Neural cell (in vitro differentiated cells): ENCODE measurements around the gene RNASE11. TPM values are rescaled to one million over a fixed set of nuclear protein-coding genes. Genes with fewer than 3 reads are reported as not detected.

Experiments
- H2AFZ ChIP-seq: fragments of 200-600, 300-800 bp; sonication (generic), shearing (Covaris generic); 2 replicates; pipeline ENCODE4 v1.6.0; 2014; ENCODE audit warnings: low read depth, mild to moderate bottlenecking, antibody characterized with exemption, low read length, moderate library complexity
- H3F3A ChIP-seq: fragments of 200-600 bp; shearing (Covaris generic); 2 replicates; pipeline ENCODE4 v1.6.1; 2016; ENCODE audit warnings: mild to moderate bottlenecking, moderate library complexity, mixed read lengths, antibody characterized with exemption, low read length; ENCODE audit not compliant: insufficient read depth, poor library complexity, severe bottlenecking
- H3K27ac ChIP-seq: fragments of 200-600, 300-800 bp; sonication (generic), shearing (Covaris generic); 2 replicates; pipeline ENCODE4 v1.5.1; 2014; ENCODE audit warnings: mild to moderate bottlenecking, low read length, moderate library complexity
- H3K27me3 ChIP-seq: fragments of 300-800, 200-600 bp; sonication (generic), shearing (Covaris generic); 2 replicates; pipeline ENCODE4 v1.6.0; 2014; ENCODE audit warnings: mild to moderate bottlenecking, low read depth, low read length, moderate library complexity; ENCODE audit not compliant: insufficient read depth
- H3K36me3 ChIP-seq: fragments of 300-800, 200-600 bp; sonication (generic), shearing (Covaris generic); 2 replicates; pipeline ENCODE4 v1.5.1; 2014; ENCODE audit warnings: mild to moderate bottlenecking, antibody characterized with exemption, low read length, moderate library complexity; ENCODE audit not compliant: insufficient read depth
- H3K4me2 ChIP-seq: fragments of 300-800, 200-600 bp; sonication (generic), shearing (Covaris generic); 2 replicates; pipeline ENCODE4 v1.6.0; 2014; ENCODE audit warnings: mild to moderate bottlenecking, low read length
- H3K4me3 ChIP-seq: fragments of 300-800, 200-600 bp; sonication (generic), shearing (Covaris generic); 2 replicates; pipeline ENCODE4 v1.5.1; 2014; ENCODE audit warnings: mild to moderate bottlenecking, low read length, moderate library complexity
- H3K79me2 ChIP-seq: fragments of 200-600 bp; shearing (Covaris generic); replicated peaks from 2 replicates; pipeline ENCODE4 v1.6.0; 2014; ENCODE audit warnings: mild to moderate bottlenecking, low read length, moderate library complexity; ENCODE audit not compliant: insufficient read depth
- H3K9ac ChIP-seq: fragments of 300-800, 200-600 bp; sonication (generic), shearing (Covaris generic); 2 replicates; pipeline ENCODE4 v1.6.1; 2016; ENCODE audit warnings: mild to moderate bottlenecking, low read length, mixed read lengths
- H3K9me2 ChIP-seq: fragments of 200-600 bp; shearing (Covaris generic); 2 replicates; pipeline ENCODE4 v1.6.1; 2016; ENCODE audit warnings: mild to moderate bottlenecking, low read length, mixed read lengths; ENCODE audit not compliant: insufficient read depth
- H3K9me3 ChIP-seq: fragments of 200-600, 300-800 bp; sonication (generic), shearing (Covaris generic); 2 replicates; pipeline ENCODE4 v1.6.1; 2016; ENCODE audit warnings: mild to moderate bottlenecking, mixed run types, low read length, moderate library complexity, mixed read lengths
- H4K20me1 ChIP-seq: fragments of 200-600 bp; shearing (Covaris generic); 2 replicates; pipeline ENCODE4 v1.6.1; 2016; ENCODE audit warnings: mild to moderate bottlenecking, mixed run types; ENCODE audit not compliant: insufficient read depth
- CTCF ChIP-seq: fragments of 450-650 bp; IDR thresholded peaks from 2 replicates; pipeline ENCODE4 v1.5.1; 2014; ENCODE audit warnings: antibody characterized with exemption, mild to moderate bottlenecking, moderate library complexity; ENCODE audit not compliant: poor library complexity, severe bottlenecking
- EP300 ChIP-seq: fragments of 450-650 bp; conservative IDR thresholded peaks from 2 replicates; pipeline ENCODE4 v1.6.1; 2014; ENCODE audit warnings: antibody characterized with exemption, mild to moderate bottlenecking, moderate library complexity; ENCODE audit not compliant: poor library complexity, severe bottlenecking
- EZH2 ChIP-seq: fragments of 200-600, 300-800 bp; shearing (Covaris generic), sonication (generic); IDR thresholded peaks from 2 replicates; pipeline ENCODE4 v1.6.1; 2014; ENCODE audit warnings: antibody characterized with exemption, low read length, borderline replicate concordance, mild to moderate bottlenecking; ENCODE audit not compliant: insufficient read depth, poor library complexity, severe bottlenecking
- MXI1 ChIP-seq: fragments of 450-650 bp; conservative IDR thresholded peaks from 2 replicates; pipeline ENCODE4 v1.6.1; 2014; ENCODE audit warnings: antibody characterized with exemption, mild to moderate bottlenecking; ENCODE audit not compliant: poor library complexity, severe bottlenecking
- POLR2AphosphoS5 ChIP-seq: IDR thresholded peaks from 2 replicates; pipeline ENCODE4 v1.6.1; 2012
- RAD21 ChIP-seq: fragments of 450-650 bp; conservative IDR thresholded peaks from 2 replicates; pipeline ENCODE4 v1.6.1; 2014; ENCODE audit warnings: antibody characterized with exemption, mild to moderate bottlenecking, moderate library complexity
- SMC3 ChIP-seq: fragments of 450-650 bp; conservative IDR thresholded peaks from 2 replicates; pipeline ENCODE4 v1.6.1; 2014; ENCODE audit warnings: antibody characterized with exemption, mild to moderate bottlenecking, moderate library complexity; ENCODE audit not compliant: poor library complexity
- TAF1 ChIP-seq: IDR thresholded peaks from 2 replicates; pipeline ENCODE4 v1.6.1; 2012; ENCODE audit warnings: low read depth
- polyA plus RNA-seq: library from polyadenylated mRNA; depleted of rRNA; stranded (reverse); fragments of >200 nt; gene quantifications from 2 replicates; pipeline ENCODE4 v1.2.3, GENCODE V29; 2014
- TF ChIP-seq, protein P1 (sequence below): IDR thresholded peaks from 2 replicates; pipeline ENCODE4 v1.6.1; 2012; ENCODE audit warnings: borderline replicate concordance

The RNASE11 gene
- polyA plus RNA-seq, 1 donor from 2014 or later: not detected

- H3K27me3 ChIP-seq: peaks cover 66% of the 10 kb centered on the region
- no peak overlapping the region for H2AFZ ChIP-seq
Observed at GRCh38 chr14:20623798-20624197, 36.0 kb upstream of the RNASE11 start.

DNA sequence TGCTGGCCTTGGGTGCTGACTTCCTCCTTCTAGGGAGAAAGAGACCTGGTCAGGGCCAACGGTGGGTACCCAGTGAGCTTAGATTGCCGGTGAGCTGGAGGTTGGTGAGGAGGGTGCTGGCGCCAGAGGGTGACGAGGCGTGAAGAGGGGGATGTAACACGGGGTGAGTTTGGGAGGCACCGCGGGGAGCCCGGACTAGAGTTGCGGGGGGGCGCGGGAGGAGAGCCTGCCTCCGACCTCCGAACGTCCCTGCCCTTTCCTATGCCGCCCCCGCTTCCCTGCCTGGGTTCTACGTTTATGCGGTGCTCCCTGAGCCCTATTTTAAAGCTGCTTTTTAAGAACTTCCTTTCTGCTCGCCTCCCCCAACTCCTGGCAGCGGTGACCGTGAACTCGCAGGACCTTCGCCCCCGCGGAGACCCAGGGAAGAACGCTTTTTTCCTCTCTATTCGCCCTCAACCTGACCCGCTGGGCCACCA lies 35.1 kb upstream of the RNASE11 start:
- peaks cover 57% of the 10 kb centered on the region for H3K27me3 ChIP-seq

More at GRCh38 chr14:20623798-20624197, 36.0 kb upstream of the RNASE11 start:
- H3K4me2 ChIP-seq: no peak overlapping the region
- H3K9me2 ChIP-seq: no peaks in the 10 kb centered on the region
- H3K36me3 ChIP-seq: no peaks in the 10 kb centered on the region
- H3K4me3 ChIP-seq: no peak overlapping the region
- no peaks in the 10 kb centered on the region for H3K79me2 ChIP-seq
- no peaks in the 10 kb centered on the region for H3F3A ChIP-seq
- H4K20me1 ChIP-seq: no peaks in the 10 kb centered on the region
- no peak overlapping the region for H3K27ac ChIP-seq
- H3K9ac ChIP-seq: no peak overlapping the region
- TF ChIP-seq POLR2AphosphoS5 (no peak), TAF1 (no peak), MXI1 (no peak), EP300 (no peak), SMC3 (no peak), EZH2 (no peak), CTCF (no peak), RAD21 (no peak)
- TF ChIP-seq, protein P1, sequence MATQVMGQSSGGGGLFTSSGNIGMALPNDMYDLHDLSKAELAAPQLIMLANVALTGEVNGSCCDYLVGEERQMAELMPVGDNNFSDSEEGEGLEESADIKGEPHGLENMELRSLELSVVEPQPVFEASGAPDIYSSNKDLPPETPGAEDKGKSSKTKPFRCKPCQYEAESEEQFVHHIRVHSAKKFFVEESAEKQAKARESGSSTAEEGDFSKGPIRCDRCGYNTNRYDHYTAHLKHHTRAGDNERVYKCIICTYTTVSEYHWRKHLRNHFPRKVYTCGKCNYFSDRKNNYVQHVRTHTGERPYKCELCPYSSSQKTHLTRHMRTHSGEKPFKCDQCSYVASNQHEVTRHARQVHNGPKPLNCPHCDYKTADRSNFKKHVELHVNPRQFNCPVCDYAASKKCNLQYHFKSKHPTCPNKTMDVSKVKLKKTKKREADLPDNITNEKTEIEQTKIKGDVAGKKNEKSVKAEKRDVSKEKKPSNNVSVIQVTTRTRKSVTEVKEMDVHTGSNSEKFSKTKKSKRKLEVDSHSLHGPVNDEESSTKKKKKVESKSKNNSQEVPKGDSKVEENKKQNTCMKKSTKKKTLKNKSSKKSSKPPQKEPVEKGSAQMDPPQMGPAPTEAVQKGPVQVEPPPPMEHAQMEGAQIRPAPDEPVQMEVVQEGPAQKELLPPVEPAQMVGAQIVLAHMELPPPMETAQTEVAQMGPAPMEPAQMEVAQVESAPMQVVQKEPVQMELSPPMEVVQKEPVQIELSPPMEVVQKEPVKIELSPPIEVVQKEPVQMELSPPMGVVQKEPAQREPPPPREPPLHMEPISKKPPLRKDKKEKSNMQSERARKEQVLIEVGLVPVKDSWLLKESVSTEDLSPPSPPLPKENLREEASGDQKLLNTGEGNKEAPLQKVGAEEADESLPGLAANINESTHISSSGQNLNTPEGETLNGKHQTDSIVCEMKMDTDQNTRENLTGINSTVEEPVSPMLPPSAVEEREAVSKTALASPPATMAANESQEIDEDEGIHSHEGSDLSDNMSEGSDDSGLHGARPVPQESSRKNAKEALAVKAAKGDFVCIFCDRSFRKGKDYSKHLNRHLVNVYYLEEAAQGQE: no peak
- H3K9me3 ChIP-seq: no peaks in the 10 kb centered on the region

More for the DNA sequence above, 35.1 kb upstream of the RNASE11 start:
- Histone ChIP-seq H3K9me2 (no peaks in the 10 kb centered on the region), H3K27ac (no peak overlapping the region), H3K4me2 (no peak overlapping the region), H3K36me3 (no peaks in the 10 kb centered on the region), H2AFZ (no peak overlapping the region), H3K4me3 (no peak overlapping the region), H3F3A (no peaks in the 10 kb centered on the region), H3K79me2 (no peaks in the 10 kb centered on the region), H4K20me1 (no peaks in the 10 kb centered on the region), H3K9ac (no peak overlapping the region), H3K9me3 (no peaks in the 10 kb centered on the region)
- TF ChIP-seq CTCF (no peak), POLR2AphosphoS5 (no peak), EP300 (no peak), EZH2 (no peak), MXI1 (no peak)
- TF ChIP-seq, protein P1: no peak
